Upper lobe of left lung (tissue), 6 donors: ENCODE data around the gene SVEP1. TPM values are rescaled to one million over a fixed set of nuclear protein-coding genes. Genes with fewer than 3 reads are reported as not detected.

ENCODE experiments used
- ATAC-seq, 2 donors: fragments of 200-7000 bp; cut with Tn5 transposase; one replicate each; pipeline ENCODE4 v1.9.1; 2022; ENCODE audit warnings: mild to moderate bottlenecking in 2 of 2, moderate library complexity in 2 of 2; ENCODE audit not compliant: low FRiP score in 2 of 2
- DNase-seq, 2 donors: peaks; one replicate each; pipeline ENCODE4 v3.0.0-alpha.2; 2019 to 2020
- H3K27ac ChIP-seq, 4 donors: fragments of 200-600 bp; sonication (generic); one replicate each; pipeline ENCODE4 v1.5.1; 2016 to 2019
- H3K27me3 ChIP-seq, 4 donors: fragments of 200-600 bp; sonication (generic); one replicate each; pipeline ENCODE4 v1.5.1; 2017 to 2019
- H3K36me3 ChIP-seq, 4 donors: fragments of 200-600 bp; sonication (generic); one replicate each; pipeline ENCODE4 v1.5.1; 2016 to 2019
- H3K4me1 ChIP-seq, 4 donors: fragments of 200-600 bp; sonication (generic); one replicate each; pipeline ENCODE4 v1.5.1; 2018 to 2019
- H3K4me3 ChIP-seq, 4 donors: fragments of 200-600 bp; sonication (generic); one replicate each; pipeline ENCODE4 v1.5.1; 2017 to 2019; ENCODE audit warnings: mild to moderate bottlenecking in 2 of 4, moderate library complexity in 1 of 4
- H3K9me3 ChIP-seq, 4 donors: fragments of 200-600 bp; sonication (generic); one replicate each; pipeline ENCODE4 v1.5.1; 2018 to 2019
- EP300 ChIP-seq, 4 donors: sonication (generic); formaldehyde crosslinking; IDR thresholded peaks; one replicate each; pipeline ENCODE4 v1.5.1; 2017; ENCODE audit warnings: antibody characterized with exemption in 4 of 4, control low read depth in 2 of 4
- POLR2A ChIP-seq, 4 donors: fragments of 450-650 bp; IDR thresholded peaks; one replicate each; pipeline ENCODE4 v1.5.1; 2016 to 2017; ENCODE audit warnings: antibody characterized with exemption in 4 of 4, mild to moderate bottlenecking in 2 of 4
- POLR2AphosphoS5 ChIP-seq, 2 donors: sonication (generic); formaldehyde crosslinking; IDR thresholded peaks; one replicate each; pipeline ENCODE4 v1.5.1; 2017; ENCODE audit warnings: antibody characterized with exemption in 2 of 2
- WGBS, 2 donors: methylation state at CpG; one replicate each; pipeline ENCODE4 v1.1.5; 2017 to 2018; 5-methylcytosine and 5-hydroxymethylcytosine counted together
- total RNA-seq, 6 donors: library from RNA; depleted of rRNA in 4 of 6; stranded (reverse); fragments of >200 nt in 4 of 6; gene quantifications; one replicate each; pipeline versions ENCODE4 v1.1.0 to v1.2.1, GENCODE V29; 2016 to 2021
- TF ChIP-seq, protein P1 (sequence below), 6 experiments: fragments of 450-650 bp in 4 of 6; fragments of 200-600 bp in 2 of 6; sonication (generic) in 2 of 6; IDR thresholded peaks; one replicate each; pipeline ENCODE4 v1.5.1; 2016 to 2019; ENCODE audit warnings: antibody characterized with exemption in 6 of 6
- donor health status: DM: no; HTN: no; CAD: no; lungs with moderate emphysema.
- donor health status: DM: no; HTN: yes; CAD: no; lungs with severe emphysema.

SVEP1 gene
- total RNA-seq, 6 donors from 2014 or later: 25.4 to 54.5 (median 33.0) TPM

DNA sequence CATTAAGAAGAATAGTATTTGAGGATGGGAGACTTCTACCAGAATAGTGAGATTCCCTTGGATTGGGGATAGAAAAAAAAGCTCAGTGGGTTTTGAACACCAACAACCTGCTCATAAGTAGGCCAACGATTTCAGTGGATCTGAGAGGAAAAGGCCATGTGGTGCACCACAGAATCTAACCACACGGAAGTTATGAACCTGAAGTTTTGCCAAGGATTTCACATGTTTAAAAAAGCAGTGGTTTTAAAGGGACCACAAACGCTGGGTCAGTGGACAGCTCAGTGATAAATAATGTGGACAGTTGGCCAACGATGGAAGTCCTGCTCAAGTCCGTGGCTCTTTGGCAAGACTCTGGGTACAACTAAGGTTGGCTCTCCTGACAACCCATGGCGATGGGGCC lies 134.6 kb downstream of the SVEP1 start:
- DNase-seq (no peak), ATAC-seq (no peak)
- no peaks in the 10 kb centered on the region for H3K27me3 ChIP-seq
- H3K27ac ChIP-seq: no peak overlapping the region
- H3K9me3 ChIP-seq: peaks cover 0 to 3% (median 0%) of the 10 kb centered on the region in 4 donors
- no peaks in the 10 kb centered on the region for H3K4me1 ChIP-seq
- 66 to 72% methylated on average over 6 of the region's 6 CpGs for WGBS, 2 donors
- TF ChIP-seq, protein P1, sequence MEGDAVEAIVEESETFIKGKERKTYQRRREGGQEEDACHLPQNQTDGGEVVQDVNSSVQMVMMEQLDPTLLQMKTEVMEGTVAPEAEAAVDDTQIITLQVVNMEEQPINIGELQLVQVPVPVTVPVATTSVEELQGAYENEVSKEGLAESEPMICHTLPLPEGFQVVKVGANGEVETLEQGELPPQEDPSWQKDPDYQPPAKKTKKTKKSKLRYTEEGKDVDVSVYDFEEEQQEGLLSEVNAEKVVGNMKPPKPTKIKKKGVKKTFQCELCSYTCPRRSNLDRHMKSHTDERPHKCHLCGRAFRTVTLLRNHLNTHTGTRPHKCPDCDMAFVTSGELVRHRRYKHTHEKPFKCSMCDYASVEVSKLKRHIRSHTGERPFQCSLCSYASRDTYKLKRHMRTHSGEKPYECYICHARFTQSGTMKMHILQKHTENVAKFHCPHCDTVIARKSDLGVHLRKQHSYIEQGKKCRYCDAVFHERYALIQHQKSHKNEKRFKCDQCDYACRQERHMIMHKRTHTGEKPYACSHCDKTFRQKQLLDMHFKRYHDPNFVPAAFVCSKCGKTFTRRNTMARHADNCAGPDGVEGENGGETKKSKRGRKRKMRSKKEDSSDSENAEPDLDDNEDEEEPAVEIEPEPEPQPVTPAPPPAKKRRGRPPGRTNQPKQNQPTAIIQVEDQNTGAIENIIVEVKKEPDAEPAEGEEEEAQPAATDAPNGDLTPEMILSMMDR (IDR thresholded peaks at IDR 0.05): no peak
- TF ChIP-seq POLR2A (IDR thresholded peaks at IDR 0.05): no peak
- no peak overlapping the region for H3K4me3 ChIP-seq
- no peaks in the 10 kb centered on the region for H3K36me3 ChIP-seq

- DNase-seq (no peak), ATAC-seq (no peak)
- TF ChIP-seq EP300 (IDR thresholded peaks at IDR 0.05): no peak
- TF ChIP-seq POLR2A (IDR thresholded peaks at IDR 0.05): no peak
- TF ChIP-seq, protein P1 (IDR thresholded peaks at IDR 0.05): no peak
- H3K4me3 ChIP-seq: no peak overlapping the region
- no peak overlapping the region for H3K27ac ChIP-seq
- no peaks in the 10 kb centered on the region for H3K36me3 ChIP-seq
- no peaks in the 10 kb centered on the region for H3K4me1 ChIP-seq
- no peaks in the 10 kb centered on the region for H3K27me3 ChIP-seq
- peaks cover 0 to 3% (median 0%) of the 10 kb centered on the region in 4 donors for H3K9me3 ChIP-seq
These were observed 135.7 kb downstream of the SVEP1 start for GRCh38 chr9:110443866-110444220.

DNA sequence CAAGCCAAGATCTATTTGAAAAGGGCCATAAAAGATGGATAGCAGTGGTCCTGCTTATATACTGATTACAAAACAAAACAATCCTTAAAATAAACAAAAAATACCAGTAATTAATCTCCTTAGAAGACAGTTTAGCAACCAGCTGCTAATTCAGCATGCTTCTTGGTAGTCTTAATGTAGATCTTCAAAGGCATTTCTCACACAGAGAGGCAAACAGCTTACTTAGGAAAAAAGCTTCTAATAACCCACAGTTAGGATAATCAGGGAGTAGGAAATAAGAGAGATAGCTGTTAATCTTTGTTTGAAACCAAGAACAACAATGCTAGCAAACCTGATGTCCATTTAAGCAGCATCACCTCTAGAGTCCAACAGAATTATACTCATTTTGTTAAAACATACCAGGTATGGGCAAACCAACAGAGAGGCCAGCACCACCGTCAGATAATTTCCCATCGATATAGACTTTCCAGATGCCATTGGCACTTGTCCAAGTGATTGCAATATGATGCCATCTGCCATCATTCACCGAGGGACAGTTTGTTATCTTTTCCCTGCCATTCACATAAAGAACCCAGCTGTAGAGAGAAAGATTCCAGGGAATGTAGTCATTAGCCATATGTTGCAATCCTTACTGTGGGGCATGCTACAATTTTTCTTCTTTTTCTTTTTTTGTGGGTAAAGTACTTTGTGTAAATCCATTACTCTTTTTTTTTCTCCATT lies 136.2 kb downstream of the SVEP1 start:
- ATAC-seq: no peak
- no peak overlapping the region for H3K27ac ChIP-seq

DNA sequence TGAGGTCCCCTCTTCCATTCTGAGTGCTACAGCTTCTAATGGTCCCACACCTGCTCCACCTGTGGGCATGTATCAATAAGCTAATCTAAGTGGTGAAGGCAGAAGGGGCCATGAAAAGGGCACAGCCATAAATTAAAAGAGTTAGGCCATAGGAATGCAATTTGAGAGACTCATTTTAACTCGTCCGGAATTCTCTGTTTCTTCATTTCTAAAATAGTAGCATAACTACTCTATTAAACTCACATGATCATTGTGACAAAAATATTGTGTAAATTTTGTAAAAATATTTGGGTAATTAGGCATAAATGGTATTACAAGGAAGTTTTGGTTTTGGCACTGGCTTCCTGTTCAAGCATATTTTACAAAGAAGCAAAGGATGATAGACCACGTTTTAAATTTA lies 138.7 kb downstream of the SVEP1 start:
- Histone ChIP-seq H3K4me3 (no peak overlapping the region), H3K27ac (no peak overlapping the region), H3K27me3 (no peaks in the 10 kb centered on the region), H3K9me3 (no peaks in the 10 kb centered on the region), H3K36me3 (no peaks in the 10 kb centered on the region), H3K4me1 (no peaks in the 10 kb centered on the region)
- TF ChIP-seq POLR2AphosphoS5 (IDR thresholded peaks at IDR 0.05) (no peak), EP300 (IDR thresholded peaks at IDR 0.05) (no peak), POLR2A (IDR thresholded peaks at IDR 0.05) (no peak)
- TF ChIP-seq, protein P1 (IDR thresholded peaks at IDR 0.05): no peak
- ATAC-seq: no peak
- no peak for DNase-seq
- WGBS, 2 donors: 74 to 75% methylated on average over 3 of the region's 3 CpGs

More for the DNA sequence above, 136.2 kb downstream of the SVEP1 start:
- DNase-seq: no peak
- no peak overlapping the region for H3K4me3 ChIP-seq
- no peaks in the 10 kb centered on the region for H3K27me3 ChIP-seq
- peaks cover 0 to 3% (median 0%) of the 10 kb centered on the region in 4 donors for H3K9me3 ChIP-seq
- H3K36me3 ChIP-seq: no peaks in the 10 kb centered on the region
- no peaks in the 10 kb centered on the region for H3K4me1 ChIP-seq
- peak in 1 of 2 donors; percentile 24 for TF ChIP-seq POLR2AphosphoS5 (IDR thresholded peaks at IDR 0.05)
- TF ChIP-seq, protein P1 (IDR thresholded peaks at IDR 0.05): no peak
- WGBS, 2 donors: 40 to 43% methylated on average over 3 of the region's 3 CpGs

DNA sequence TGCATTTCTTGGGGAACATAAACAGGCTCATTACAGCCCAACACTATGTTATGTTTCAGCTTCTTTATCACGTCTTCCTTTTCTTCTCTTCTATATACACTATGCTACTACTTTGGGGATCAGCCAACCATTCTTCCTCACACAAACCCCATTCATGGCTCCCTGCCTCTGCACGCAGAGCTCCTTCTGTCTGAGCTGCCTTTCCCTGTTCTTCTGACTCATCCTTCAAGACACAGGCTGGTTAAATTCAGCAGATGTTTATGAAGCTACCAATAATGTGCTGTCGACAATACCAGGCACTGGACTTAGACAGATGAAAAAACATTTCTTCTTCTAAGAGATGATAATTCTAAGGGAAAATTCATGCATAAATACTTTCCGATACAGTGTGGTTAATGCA lies 139.4 kb downstream of the SVEP1 start:
- WGBS, 2 donors: 59 to 62% methylated on average over 4 of the region's 4 CpGs
- ATAC-seq (peak in 1 of 2 donors; percentile 17), DNase-seq (no peak)
- Histone ChIP-seq H3K4me3 (no peak overlapping the region), H3K36me3 (no peaks in the 10 kb centered on the region), H3K27me3 (no peaks in the 10 kb centered on the region), H3K4me1 (no peaks in the 10 kb centered on the region), H3K9me3 (no peaks in the 10 kb centered on the region), H3K27ac (no peak overlapping the region)
- TF ChIP-seq POLR2AphosphoS5 (IDR thresholded peaks at IDR 0.05): no peak
- TF ChIP-seq POLR2A (IDR thresholded peaks at IDR 0.05): no peak
- TF ChIP-seq EP300 (IDR thresholded peaks at IDR 0.05): no peak
- TF ChIP-seq, protein P1 (IDR thresholded peaks at IDR 0.05): no peak
